IMR-90 (cell line): ENCODE results near the gene ZNF385D.

Source experiments
- BHLHE40 ChIP-seq: fragments of 150-350 bp; IDR thresholded peaks from 2 replicates; pipeline ENCODE4 v1.6.1; 2016; ENCODE audit warnings: mild to moderate bottlenecking, low read depth, low read length
- CEBPB ChIP-seq: IDR thresholded peaks from 2 replicates; pipeline ENCODE4 v1.6.1; 2012; ENCODE audit warnings: low read depth, low read length, improper control_type of control experiment
- MAFK ChIP-seq: IDR thresholded peaks from 2 replicates; pipeline ENCODE4 v1.6.1; 2012; ENCODE audit warnings: low read depth, low read length, improper control_type of control experiment
- POLR2A ChIP-seq: IDR thresholded peaks from 2 replicates; pipeline ENCODE4 v1.6.1; 2012; ENCODE audit warnings: mild to moderate bottlenecking, low read depth, low read length
- RAD21 ChIP-seq: IDR thresholded peaks from 2 replicates; pipeline ENCODE4 v1.6.1; 2012; ENCODE audit warnings: low read length, improper control_type of control experiment
- RCOR1 ChIP-seq: IDR thresholded peaks from 2 replicates; pipeline ENCODE4 v1.6.1; 2012; ENCODE audit warnings: mild to moderate bottlenecking, low read length, improper control_type of control experiment; ENCODE audit not compliant: insufficient replicate concordance
- SMC3 ChIP-seq: fragments of 150-350 bp; IDR thresholded peaks from 2 replicates; pipeline ENCODE4 v1.6.1; 2016; ENCODE audit warnings: low read depth, mild to moderate bottlenecking, antibody characterized with exemption, low read length, moderate library complexity
- TF ChIP-seq, protein P1 (sequence below): conservative IDR thresholded peaks from 2 replicates; pipeline ENCODE4 v1.5.1; 2012; ENCODE audit warnings: mild to moderate bottlenecking, low read depth, low read length, improper control_type of control experiment
- TF ChIP-seq, protein P2 (sequence below): fragments of 150-350 bp; IDR thresholded peaks from 2 replicates; pipeline ENCODE4 v1.6.1; 2016; ENCODE audit warnings: low read depth, mild to moderate bottlenecking, low read length, moderate library complexity, borderline replicate concordance

DNA sequence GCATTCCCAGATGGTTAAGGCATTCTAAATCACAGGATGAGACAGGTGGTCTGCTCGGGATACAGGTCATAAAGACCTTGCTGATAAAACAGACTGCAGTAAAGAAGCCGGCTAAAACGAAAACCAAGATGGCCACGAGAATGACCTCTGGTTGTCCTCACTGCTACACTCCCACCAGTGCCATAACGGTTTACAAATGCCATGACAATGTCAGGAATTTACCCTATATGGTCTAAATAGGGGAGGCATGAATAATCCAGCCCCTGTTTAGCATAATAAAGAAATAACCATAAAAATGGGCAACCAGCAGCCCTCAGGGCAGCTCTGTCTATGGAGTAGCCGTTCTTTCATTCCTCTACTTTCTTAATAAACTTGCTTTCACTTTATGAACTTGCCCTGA is 151.1 kb downstream of the ZNF385D start:
- no peak for TF ChIP-seq POLR2A
- no peak for TF ChIP-seq RAD21
- TF ChIP-seq, protein P1, sequence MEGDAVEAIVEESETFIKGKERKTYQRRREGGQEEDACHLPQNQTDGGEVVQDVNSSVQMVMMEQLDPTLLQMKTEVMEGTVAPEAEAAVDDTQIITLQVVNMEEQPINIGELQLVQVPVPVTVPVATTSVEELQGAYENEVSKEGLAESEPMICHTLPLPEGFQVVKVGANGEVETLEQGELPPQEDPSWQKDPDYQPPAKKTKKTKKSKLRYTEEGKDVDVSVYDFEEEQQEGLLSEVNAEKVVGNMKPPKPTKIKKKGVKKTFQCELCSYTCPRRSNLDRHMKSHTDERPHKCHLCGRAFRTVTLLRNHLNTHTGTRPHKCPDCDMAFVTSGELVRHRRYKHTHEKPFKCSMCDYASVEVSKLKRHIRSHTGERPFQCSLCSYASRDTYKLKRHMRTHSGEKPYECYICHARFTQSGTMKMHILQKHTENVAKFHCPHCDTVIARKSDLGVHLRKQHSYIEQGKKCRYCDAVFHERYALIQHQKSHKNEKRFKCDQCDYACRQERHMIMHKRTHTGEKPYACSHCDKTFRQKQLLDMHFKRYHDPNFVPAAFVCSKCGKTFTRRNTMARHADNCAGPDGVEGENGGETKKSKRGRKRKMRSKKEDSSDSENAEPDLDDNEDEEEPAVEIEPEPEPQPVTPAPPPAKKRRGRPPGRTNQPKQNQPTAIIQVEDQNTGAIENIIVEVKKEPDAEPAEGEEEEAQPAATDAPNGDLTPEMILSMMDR = no peak
- TF ChIP-seq BHLHE40 = no peak
- TF ChIP-seq SMC3 = no peak
- no peak for TF ChIP-seq MAFK
- TF ChIP-seq CEBPB = no peak
- TF ChIP-seq, protein P2, sequence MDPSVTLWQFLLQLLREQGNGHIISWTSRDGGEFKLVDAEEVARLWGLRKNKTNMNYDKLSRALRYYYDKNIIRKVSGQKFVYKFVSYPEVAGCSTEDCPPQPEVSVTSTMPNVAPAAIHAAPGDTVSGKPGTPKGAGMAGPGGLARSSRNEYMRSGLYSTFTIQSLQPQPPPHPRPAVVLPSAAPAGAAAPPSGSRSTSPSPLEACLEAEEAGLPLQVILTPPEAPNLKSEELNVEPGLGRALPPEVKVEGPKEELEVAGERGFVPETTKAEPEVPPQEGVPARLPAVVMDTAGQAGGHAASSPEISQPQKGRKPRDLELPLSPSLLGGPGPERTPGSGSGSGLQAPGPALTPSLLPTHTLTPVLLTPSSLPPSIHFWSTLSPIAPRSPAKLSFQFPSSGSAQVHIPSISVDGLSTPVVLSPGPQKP = no peak
- TF ChIP-seq RCOR1 = no peak
